PC-3 (cell line): ENCODE data around the gene INO80C. TPM values are rescaled to one million over a fixed set of nuclear protein-coding genes. Genes with fewer than 3 reads are reported as not detected.

Experiments
- ATAC-seq: fragments of 200-7000 bp; cut with Tn5 transposase; 2 replicates; pipeline ENCODE4 v1.9.1; 2020; ENCODE audit warnings: mild to moderate bottlenecking, moderate library complexity
- BruUV-seq: library from RNA; stranded (reverse); fragments of 400-500 nt; replicated peaks from 2 replicates; lab custom pipeline; 2021; lab: Mats Ljungman, UMichigan
- CTCF ChIA-PET: fragments of 300-600 bp; sonication (Branson Sonifier 250); formaldehyde crosslinking; loops from one replicate; lab custom pipeline; 2022; ENCODE audit warnings: antibody characterized with exemption; lab: Charles Lee
- POLR2A ChIA-PET: fragments of 300-600 bp; sonication (Branson Sonifier 250); formaldehyde crosslinking; loops from one replicate; lab custom pipeline; 2022; ENCODE audit warnings: antibody characterized with exemption; ENCODE audit not compliant: unreplicated experiment; lab: Charles Lee
- DNase-seq: peaks from one replicate; pipeline ENCODE4 v3.0.0-alpha.2; 2015
- H2AFZ ChIP-seq: fragments of 300-600 bp; sonication (generic); 2 replicates; pipeline ENCODE4 v1.6.0; 2016; ENCODE audit warnings: antibody characterized with exemption, low read length
- H3F3A ChIP-seq: fragments of 300-600 bp; sonication (generic); one replicate; pipeline ENCODE4 v1.6.0; 2017; ENCODE audit warnings: antibody characterized with exemption, low read length, control low read depth, mild to moderate bottlenecking; ENCODE audit not compliant: unreplicated experiment
- H3K27ac ChIP-seq: fragments of 300-600 bp; sonication (generic); 2 replicates; pipeline ENCODE4 v1.5.1; 2016; ENCODE audit warnings: mild to moderate bottlenecking, low read length
- H3K27me3 ChIP-seq: fragments of 300-600 bp; sonication (generic); 2 replicates; pipeline ENCODE4 v1.6.1; 2016; ENCODE audit warnings: low read length, mixed read lengths
- H3K36me3 ChIP-seq: fragments of 300-600 bp; sonication (generic); 2 replicates; pipeline ENCODE4 v1.6.1; 2016; ENCODE audit warnings: low read depth, mixed run types, low read length, mixed read lengths
- H3K4me1 ChIP-seq: fragments of 300-600 bp; sonication (generic); 2 replicates; pipeline ENCODE4 v1.5.1; 2016; ENCODE audit warnings: low read length; ENCODE audit not compliant: insufficient read depth
- H3K4me2 ChIP-seq: fragments of 300-600 bp; sonication (generic); 2 replicates; pipeline ENCODE4 v1.6.0; 2016; ENCODE audit warnings: low read length
- H3K4me3 ChIP-seq: fragments of 300-600 bp; sonication (generic); 2 replicates; pipeline ENCODE4 v1.5.1; 2016; ENCODE audit warnings: mild to moderate bottlenecking, low read length, mixed read lengths
- H3K79me2 ChIP-seq: fragments of 300-600 bp; sonication (generic); 2 replicates; pipeline ENCODE4 v1.6.1; 2017; ENCODE audit warnings: low read length, mixed read lengths
- H3K9ac ChIP-seq: fragments of 300-600 bp; sonication (generic); 2 replicates; pipeline ENCODE4 v1.6.0; 2016; ENCODE audit warnings: mild to moderate bottlenecking, low read length
- H3K9me2 ChIP-seq: fragments of 300-600 bp; sonication (generic); replicated peaks from 2 replicates; pipeline ENCODE4 v1.6.1; 2016; ENCODE audit warnings: mixed run types, low read length, mixed read lengths
- H3K9me3 ChIP-seq: fragments of 300-600 bp; sonication (generic); 2 replicates; pipeline ENCODE4 v1.6.1; 2016; ENCODE audit warnings: low read length, mixed read lengths
- H4K20me1 ChIP-seq: fragments of 300-600 bp; sonication (generic); 2 replicates; pipeline ENCODE4 v1.6.1; 2016; ENCODE audit warnings: low read length, mixed read lengths
- EZH2 ChIP-seq: fragments of 300-600 bp; sonication (generic); IDR thresholded peaks from one replicate; pipeline ENCODE4 v1.6.1; 2017; ENCODE audit warnings: antibody characterized with exemption, mild to moderate bottlenecking, low read length; ENCODE audit not compliant: unreplicated experiment
- EZH2phosphoT487 ChIP-seq: fragments of 300-600 bp; sonication (generic); IDR thresholded peaks from 2 replicates; pipeline ENCODE4 v1.6.1; 2018; ENCODE audit warnings: mild to moderate bottlenecking, antibody characterized with exemption, low read length, borderline replicate concordance
- intact Hi-C: fragments of 100-400 bp; cut with micrococcal nuclease; formaldehyde crosslinking; loops from 2 replicates; pipeline ENCODE4 v1.9.0; 2023
- total RNA-seq: library from RNA; depleted of rRNA; stranded (reverse); fragments of >200 nt; gene quantifications from 2 replicates; pipeline ENCODE4 v1.2.3, GENCODE V29; 2014
- TF ChIP-seq, protein P1 (sequence below): fragments of 300-600 bp; sonication (generic); conservative IDR thresholded peaks from 2 replicates; pipeline ENCODE4 v1.5.1; 2017; ENCODE audit warnings: antibody characterized with exemption, low read depth, mild to moderate bottlenecking, low read length

INO80C gene
- total RNA-seq, 1 experiment from 2014 or later = 6.8 TPM

DNA sequence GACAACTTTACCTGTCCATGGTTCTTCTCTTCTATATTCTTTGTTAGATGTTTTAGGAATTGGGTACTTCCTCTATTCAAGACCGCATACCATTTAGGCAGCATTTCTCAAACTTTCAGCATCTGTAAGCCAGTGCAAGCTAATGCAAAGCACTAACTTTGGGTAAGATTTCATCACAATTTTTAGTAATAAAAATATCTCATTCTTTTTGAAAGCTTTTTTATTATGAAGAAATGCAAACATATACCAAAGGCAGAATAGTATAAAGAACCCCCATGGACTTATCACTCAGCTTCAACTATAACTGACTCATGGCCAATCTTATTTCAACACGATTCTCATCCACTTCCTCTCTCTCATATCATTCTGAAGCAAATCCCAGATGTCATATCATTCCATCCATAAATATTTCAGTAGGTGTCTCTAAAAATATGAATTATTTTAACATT lies 32.9 kb downstream of the INO80C start:
- BruUV-seq = no TSS peak

DNA sequence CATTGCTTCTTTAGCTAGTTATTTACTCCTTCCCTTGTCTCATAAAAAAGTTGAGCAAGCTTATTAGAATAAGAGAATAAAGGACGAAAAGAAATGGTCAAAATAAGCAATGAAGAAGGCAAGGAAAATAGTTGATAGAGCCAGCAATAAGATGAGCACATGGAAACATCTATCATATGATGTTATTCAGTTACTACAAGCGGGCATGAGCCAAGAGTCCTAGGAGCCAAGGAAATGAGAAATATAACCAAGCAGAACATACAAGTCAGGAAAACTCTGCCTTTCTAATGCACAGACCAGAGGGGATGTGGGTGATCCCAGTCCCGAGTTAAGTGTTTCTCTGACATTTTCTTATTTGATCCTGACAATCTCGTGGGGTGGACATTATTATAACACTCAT lies 33.9 kb downstream of the INO80C start:
- CTCF ChIA-PET = no interaction called here
- POLR2A ChIA-PET = no interaction called here
- Histone ChIP-seq H3K4me3 (no peak overlapping the region), H3K4me2 (no peak overlapping the region), H3K27ac (no peak overlapping the region), H3F3A (no peaks in the 10 kb centered on the region), H3K79me2 (no peaks in the 10 kb centered on the region), H2AFZ (no peak overlapping the region), H3K9ac (no peak overlapping the region), H3K9me2 (no peaks in the 10 kb centered on the region), H3K36me3 (no peaks in the 10 kb centered on the region), H3K27me3 (no peaks in the 10 kb centered on the region), H3K4me1 (peaks cover 46% of the 10 kb centered on the region), H4K20me1 (no peaks in the 10 kb centered on the region), H3K9me3 (no peaks in the 10 kb centered on the region)
- DNase-seq = no peak
- no peak for ATAC-seq
- BruUV-seq = no TSS peak
- TF ChIP-seq EZH2 = no peak
- TF ChIP-seq, protein P1, sequence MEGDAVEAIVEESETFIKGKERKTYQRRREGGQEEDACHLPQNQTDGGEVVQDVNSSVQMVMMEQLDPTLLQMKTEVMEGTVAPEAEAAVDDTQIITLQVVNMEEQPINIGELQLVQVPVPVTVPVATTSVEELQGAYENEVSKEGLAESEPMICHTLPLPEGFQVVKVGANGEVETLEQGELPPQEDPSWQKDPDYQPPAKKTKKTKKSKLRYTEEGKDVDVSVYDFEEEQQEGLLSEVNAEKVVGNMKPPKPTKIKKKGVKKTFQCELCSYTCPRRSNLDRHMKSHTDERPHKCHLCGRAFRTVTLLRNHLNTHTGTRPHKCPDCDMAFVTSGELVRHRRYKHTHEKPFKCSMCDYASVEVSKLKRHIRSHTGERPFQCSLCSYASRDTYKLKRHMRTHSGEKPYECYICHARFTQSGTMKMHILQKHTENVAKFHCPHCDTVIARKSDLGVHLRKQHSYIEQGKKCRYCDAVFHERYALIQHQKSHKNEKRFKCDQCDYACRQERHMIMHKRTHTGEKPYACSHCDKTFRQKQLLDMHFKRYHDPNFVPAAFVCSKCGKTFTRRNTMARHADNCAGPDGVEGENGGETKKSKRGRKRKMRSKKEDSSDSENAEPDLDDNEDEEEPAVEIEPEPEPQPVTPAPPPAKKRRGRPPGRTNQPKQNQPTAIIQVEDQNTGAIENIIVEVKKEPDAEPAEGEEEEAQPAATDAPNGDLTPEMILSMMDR = no peak
- TF ChIP-seq EZH2phosphoT487 = no peak
- intact Hi-C loops = no loop called here

More for the DNA sequence above, 32.9 kb downstream of the INO80C start:
- Histone ChIP-seq H3F3A (no peaks in the 10 kb centered on the region), H3K36me3 (no peaks in the 10 kb centered on the region), H2AFZ (no peak overlapping the region), H3K79me2 (no peaks in the 10 kb centered on the region), H3K4me1 (peaks cover 44% of the 10 kb centered on the region), H4K20me1 (no peaks in the 10 kb centered on the region), H3K9ac (no peak overlapping the region), H3K9me3 (no peaks in the 10 kb centered on the region), H3K4me3 (no peak overlapping the region), H3K27me3 (no peaks in the 10 kb centered on the region), H3K27ac (no peak overlapping the region), H3K4me2 (no peak overlapping the region), H3K9me2 (no peaks in the 10 kb centered on the region)
- ChIA-PET CTCF (no interaction called here), POLR2A (no interaction called here)
- DNase-seq (no peak), ATAC-seq (no peak)
- no peak for TF ChIP-seq EZH2phosphoT487
- TF ChIP-seq EZH2 = no peak
- TF ChIP-seq, protein P1 = no peak
- intact Hi-C loops = no loop called here

DNA sequence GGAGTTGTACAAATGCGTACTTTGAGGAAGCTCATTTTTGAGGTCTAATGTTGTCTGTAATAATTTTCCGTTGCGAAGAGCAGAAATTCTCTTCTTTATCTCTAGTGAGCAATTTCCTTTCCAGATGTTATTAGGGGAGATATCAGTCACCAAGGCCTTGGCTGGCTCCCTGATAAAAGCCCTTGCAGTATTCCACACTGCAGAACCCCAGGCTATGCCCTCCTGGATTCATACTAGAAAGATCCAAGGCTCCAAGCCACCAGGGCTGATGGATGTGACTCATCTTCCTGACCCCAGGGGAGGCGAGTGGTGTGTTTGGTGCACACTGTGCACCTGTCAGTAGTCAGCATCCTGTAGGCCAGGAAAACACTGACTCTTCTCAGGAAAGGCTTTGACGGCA lies 34.7 kb downstream of the INO80C start:
- DNase-seq (peak; percentile 57), ATAC-seq (peak; percentile 35)
- H3K79me2 ChIP-seq = no peaks in the 10 kb centered on the region
- no peak overlapping the region for H3K9ac ChIP-seq
- no peaks in the 10 kb centered on the region for H3K9me3 ChIP-seq
- H3K36me3 ChIP-seq = no peaks in the 10 kb centered on the region
- no peaks in the 10 kb centered on the region for H4K20me1 ChIP-seq
- no peaks in the 10 kb centered on the region for H3K9me2 ChIP-seq
- POLR2A ChIA-PET = no interaction called here
- no TSS peak for BruUV-seq
- H3K4me3 ChIP-seq = no peak overlapping the region
- TF ChIP-seq EZH2phosphoT487 (no peak), EZH2 (no peak)
- TF ChIP-seq, protein P1 = no peak
- H2AFZ ChIP-seq = no peak overlapping the region
- no peaks in the 10 kb centered on the region for H3F3A ChIP-seq
- peaks cover 54% of the 10 kb centered on the region for H3K4me1 ChIP-seq
- H3K27ac ChIP-seq = no peak overlapping the region
- CTCF ChIA-PET = no interaction called here
- H3K27me3 ChIP-seq = no peaks in the 10 kb centered on the region
- no peak overlapping the region for H3K4me2 ChIP-seq
- intact Hi-C loops = no loop called here
